Stimulated activated CD4-positive, alpha-beta T cell treated with anti-CD3 and anti-CD28 coated beads, Interleukin-4, amount 100 ng/mL, for 4 hours (primary cell): Measurements from ENCODE around the gene ADSS1.

Experiments
- DNase-seq, 2 experiments: peaks; one replicate each; pipeline ENCODE4 v3.0.0-alpha.2; 2020

ADSS1 gene

DNA sequence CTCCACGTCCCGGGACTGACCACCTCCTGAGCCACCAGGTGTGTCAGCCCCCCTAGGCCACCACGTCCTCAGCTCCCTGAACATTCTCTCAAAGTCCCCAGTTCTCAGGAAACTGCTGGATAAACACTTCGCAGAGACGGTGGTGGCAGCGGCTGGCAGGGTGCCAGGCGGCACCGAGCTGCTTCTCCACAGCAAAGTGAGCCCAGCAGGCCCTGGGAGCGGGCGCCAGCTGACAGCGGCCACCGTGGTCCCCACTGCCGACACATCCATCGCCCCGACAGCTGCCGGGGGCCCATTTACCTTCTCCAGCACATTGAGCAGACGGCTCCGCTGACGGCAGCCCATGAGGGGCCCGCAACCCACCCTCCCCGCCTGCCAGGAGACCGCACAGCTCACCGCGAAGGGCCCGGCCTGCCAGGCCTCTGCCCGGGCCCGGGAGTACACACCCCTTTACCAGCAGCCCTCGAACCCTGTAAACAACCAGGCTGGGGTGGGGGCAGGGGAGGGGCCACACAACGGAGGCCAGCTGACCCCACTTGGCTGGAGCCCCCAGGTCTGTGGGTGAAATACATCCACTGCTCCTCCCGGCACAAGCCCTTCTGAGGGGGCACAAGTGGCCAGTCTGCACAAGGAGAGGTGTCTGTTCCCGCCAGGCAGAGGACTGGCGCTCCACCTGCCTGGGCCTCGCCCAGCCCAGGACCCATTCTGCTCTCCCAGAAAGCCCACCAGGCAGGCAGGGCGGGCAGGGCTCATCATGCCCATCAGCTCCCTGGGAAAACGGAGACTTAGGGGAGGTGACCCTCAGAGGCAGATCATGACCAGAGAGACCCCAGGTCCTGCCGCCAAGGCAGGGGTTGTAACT lies 61.0 kb downstream of the ADSS1 start:
- DNase-seq: no peak

DNA sequence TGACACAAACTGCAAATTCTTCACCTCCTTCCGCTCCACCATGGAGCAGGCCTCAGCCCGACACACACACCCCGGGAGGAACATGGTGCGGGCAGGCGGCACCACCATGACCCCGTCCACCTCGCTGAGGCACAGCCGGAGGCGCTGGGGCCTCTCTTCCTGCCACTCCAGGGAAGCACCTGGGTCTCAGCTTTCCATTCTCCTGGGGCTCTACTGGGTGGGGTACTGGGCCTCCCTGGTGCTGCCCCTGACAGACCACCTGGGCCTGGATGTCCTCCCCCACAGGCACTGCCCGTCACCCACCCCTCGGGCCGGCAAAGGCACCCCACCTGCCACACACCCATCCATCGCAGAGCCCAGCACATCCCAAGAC lies 61.7 kb downstream of the ADSS1 start:
- DNase-seq: no peak

DNA sequence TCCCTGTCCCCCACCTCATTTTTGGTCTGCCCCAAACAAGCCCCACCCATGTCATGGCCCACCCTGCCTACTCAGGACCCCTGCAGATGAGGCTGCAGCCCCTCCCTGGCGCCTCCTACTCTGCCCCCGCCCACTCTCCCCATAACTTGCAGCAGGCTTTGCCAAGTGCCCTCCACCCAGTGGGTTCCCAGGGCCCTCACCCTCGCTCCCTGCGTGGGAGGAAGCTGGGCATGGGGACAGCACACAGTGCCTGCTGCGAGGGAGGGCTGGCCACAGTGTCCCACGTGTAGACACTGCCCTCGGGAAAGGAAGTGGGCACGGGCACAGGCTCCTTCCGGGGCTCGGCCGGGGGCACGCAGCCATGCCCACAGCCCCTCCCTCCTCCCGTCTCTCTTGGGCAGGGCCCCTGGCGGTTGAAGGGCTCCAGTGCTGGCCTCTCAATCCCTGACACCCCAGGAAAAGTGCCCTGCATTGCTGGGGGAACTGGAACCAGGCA lies 62.1 kb downstream of the ADSS1 start:
- DNase-seq: no peak

DNA sequence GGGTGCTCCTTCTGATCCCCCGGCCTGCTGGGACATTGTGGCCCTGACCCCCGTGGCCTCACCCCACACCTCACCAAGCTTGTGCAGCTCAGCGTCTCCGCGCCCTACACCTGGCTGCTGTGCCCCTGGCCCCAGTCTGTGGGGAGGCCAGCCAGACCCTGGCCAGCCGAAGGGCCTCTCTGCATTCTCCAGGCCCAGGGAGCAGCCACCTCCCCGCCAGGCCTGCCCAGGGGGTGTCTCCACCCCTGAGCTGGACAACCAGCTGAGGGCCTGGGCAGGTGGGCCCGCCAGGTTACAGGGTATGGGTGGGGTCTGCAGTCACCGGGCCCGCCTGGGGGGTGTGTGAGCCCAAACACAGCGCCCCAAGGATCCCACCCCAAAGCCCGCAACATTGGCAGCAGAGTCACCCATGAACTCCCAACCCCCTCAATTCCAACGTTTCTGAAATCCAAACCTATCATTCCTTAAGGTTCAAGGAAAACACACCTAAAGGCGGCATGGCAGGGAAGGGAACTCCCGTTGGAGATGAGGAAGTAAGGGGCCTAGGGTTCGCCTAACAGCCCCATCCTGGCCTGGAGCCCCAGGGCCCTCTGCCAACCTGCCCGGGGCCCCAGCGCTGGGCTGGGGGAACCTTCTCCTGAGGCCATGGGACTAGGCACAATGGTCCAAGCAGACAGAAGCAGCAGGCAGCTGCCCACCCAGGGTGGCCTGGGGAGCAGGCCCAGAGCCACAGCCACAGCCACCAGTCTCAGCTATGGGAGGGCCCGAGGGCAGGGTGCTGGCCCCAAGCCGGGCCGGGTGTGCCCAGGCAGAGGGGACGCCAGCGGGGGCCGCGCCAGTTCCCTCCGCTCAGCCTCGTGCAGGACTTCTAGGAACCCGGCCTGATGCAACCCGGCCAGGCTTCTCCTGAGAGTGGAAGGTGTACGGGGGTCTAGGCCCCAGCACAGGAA lies 63.0 kb downstream of the ADSS1 start:
- DNase-seq: no peak

DNA sequence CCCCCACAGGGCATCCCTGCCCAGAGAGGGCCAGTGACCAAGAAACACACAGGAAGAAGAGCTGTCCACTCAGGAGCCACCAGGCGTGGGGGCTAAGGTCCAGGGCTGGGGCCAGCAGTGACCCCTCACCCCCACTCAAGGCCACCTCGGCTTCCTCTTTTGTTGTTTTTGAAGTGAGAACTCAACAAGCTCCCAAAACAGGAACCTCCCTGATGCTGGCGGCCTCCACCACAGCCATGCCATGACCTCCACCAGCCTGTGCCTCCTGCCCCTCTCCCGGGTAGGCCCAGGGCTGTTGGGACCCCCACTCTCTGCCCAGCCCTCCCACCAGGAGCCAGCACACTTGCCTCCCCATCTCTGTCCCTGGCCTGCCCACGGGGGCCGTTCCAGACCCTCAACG lies 63.7 kb downstream of the ADSS1 start:
- DNase-seq: no peak

DNA sequence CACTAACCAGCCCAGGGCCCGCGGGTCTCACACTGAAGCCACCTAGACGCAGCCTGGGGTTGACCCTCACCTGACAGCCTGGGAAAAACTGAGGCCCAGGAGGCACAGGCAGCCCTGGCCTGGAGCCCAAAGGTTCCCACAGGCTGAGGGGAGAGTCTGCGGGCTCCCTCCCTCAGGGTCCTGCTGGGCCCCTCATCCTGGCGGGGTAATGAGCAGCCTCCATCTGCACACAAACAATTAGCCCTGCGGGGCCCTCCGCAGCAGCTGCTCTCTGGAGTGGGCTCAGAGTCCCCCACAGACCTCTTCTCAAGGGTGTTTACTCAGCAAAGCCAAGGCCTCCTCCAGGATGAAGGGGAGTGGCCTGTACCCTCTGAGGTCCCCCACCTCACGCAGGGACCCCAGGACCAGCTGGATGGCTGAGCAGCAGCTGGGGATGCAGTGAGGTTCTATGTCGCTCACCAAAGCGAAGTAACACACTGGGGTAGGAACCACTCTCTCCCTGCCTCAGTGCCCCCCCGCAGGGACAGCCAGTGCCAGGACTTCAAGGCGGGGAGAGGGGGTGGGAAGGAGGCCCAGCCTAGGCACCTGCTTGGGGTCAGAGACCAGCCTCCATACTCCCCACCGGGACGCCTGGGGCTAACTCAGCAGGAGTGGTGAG lies 64.3 kb downstream of the ADSS1 start:
- no peak for DNase-seq

DNA sequence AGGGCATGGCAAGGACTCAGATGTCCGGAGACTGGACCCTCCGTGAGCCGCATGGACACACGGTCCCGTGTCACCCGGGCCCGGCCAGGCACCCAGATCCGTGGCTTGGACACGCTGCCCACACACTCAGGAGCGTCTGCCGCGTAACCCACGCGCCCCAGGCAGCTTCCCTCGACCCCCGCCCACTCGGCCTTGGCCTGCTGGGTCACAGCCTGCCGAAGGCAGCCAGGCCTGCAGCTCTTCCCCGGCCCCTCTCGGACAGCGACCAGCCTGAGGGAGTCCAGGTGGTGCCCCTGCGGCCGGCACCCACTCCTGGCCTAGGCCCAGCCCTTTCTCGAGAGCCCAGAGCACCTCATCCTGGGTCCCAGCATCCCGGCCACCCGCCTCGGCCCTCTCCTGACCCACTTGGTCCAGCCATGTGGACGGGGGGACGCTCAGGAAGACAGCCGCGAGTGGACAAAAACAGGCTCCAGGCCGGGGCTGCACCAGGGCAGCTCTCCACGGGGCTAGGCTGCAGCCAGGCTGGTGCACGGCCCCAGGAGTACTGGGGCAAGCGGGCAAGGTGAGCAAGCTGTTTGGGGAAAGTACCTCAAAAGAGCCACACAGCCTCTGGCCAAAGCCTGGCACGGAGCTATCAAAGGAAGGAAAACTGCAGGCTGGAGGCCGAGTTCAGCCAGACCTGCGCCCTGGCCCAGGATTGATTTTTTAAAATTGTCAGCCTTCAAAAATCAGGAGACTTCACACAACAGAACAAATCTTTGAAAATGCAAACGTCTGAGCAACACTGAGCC lies 65.0 kb downstream of the ADSS1 start:
- DNase-seq: no peak

DNA sequence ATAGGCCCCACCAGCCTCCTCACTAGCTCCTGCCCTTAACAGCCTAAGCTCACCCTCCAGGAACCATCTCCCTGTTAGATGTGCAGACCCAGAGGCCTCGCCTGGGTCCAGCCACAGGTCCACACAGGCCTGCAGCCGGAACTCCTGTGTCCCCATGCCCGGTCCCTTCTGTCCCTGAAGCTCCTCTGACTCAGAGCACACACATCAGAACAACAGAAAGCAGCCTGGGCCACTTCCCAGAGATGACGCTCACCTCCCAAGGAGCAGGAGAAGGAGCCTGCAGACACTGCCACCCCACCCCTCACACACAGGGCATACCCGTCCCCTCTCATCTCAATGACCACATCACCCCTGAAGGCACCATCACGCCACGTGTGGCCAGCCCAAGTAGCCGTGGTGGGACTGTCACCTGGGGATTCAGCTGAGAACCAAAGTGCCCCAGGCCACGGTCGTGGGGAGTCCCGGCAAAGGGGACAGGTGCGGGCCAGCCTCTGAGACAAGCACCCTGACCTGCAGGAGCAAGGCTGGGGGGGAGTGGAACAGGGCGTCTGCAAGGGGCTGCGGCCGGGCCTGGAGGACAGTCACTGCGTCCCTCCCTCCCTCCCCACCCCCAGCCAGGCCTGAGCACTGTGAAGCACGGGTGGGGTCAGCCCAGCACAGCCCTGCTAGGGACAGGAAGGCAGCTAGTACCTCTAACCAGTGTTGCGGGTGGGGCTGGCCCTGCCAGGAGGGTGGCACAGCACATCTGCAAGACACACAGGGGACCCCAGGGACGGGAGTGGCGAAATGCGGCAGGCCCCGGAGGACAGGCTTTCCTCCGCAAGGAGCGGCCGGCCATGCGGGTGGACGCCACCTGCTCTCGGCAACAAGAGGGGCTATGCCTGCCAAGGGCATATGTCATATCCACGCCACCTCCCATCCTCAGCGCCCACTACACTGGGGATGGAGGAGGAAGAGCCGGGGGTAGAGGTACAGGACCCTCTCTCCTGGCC lies 66.0 kb downstream of the ADSS1 start:
- DNase-seq: no peak

DNA sequence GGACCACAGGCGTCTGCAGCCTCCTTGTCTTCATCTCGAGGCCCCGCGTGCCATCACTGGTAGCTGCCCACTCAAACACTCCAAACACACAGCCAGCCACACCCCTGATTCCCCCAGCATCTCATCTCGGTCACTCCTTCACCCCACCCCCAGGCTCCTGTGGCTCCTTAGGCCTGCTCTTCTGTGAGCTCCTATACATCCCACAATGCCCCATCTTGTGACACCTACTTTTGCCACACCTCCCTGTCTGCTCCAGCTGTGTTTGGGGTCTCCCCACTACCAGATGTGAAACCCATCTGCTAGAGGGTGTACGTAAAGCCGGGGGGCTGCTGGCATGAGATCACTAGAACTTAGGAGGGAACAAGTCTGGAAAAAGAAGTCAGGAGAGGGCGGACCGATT lies 67.4 kb downstream of the ADSS1 start:
- no peak for DNase-seq

DNA sequence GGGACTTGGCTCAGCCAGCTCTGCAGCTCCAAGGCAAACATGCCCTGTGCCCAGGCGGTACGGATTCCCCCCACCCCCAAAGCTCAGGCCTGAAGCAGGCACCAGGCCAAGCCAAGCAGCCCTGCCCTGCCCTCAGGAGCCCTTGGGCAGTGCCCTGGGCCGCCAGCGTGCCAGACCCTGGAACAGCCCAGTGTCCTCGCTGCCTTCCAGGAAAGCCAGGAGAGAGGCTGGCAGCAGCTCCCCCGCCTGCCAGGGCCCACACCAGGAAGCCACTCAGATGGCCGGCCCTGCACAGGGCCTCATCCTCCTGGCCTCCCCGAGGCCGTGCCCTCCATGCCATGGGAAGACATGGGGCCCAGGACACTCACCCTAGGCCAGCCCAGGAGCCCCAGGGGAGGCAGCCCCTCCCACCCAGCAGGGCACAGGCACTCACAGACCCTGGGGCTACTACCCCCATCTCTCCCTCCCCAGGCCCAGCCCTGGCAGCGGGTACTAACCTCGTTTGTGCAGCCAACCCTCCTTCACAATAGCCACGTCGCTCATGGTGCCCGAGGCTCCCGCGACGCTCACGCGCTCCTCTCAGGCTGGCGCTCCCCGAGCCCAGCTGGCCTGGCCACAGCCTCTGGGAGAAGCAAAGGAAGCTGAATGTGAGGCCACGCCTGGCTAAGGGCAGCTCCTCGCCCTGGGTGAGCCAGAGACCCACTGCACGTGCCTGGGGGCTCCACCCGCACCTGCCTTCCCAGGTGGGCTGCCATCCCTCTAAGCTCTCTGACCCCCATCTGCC lies 68.3 kb downstream of the ADSS1 start:
- no peak for DNase-seq

DNA sequence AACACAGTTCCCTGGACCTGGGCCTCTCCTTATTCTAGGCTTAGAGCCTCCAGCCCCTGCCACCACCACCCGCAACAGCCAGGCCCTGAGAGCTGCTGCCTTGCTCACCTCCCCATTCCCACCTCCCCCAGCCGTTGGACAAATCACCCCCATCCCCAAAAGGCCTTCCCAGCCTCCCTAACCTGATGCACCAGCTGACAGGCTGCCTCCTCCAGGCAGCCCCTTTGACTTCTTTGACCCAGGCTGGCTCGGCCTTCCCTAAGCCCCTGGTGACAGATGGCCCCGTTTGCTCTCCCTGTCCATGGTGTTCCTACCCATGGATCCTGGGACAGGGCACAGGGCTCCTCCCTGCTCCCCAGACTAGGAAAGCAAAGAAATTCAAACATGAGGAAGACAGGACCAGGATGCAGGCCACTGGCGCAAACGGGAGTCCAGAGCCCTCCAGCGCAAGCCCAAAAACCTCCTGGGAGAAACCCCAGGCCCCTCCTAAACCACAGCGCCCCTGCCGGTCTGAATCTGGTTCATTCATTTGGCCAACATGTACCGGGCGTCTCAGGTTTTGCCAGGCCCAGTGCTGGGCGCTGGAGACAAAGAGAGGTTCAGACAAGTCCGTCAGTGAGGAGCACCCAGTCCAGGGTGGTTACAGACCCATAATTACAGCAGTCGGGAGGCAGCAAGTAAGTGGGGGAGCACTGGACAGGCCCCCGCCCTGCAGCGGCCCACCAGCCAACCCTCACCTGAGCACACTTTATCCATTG lies 69.1 kb downstream of the ADSS1 start:
- DNase-seq: no peak

DNA sequence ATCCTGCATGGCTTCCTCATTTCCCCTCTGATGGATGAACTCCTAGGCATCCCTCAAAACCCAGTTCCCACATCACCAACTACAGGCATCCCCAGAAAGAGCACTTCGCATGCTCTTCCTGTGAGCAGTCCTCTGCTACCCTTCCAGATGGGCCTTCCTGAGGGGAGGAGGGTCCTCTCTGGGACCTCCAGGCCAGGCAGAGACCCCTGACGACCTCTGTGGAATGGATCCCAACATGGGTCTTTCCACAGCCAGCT lies 69.6 kb downstream of the ADSS1 start:
- no peak for DNase-seq

DNA sequence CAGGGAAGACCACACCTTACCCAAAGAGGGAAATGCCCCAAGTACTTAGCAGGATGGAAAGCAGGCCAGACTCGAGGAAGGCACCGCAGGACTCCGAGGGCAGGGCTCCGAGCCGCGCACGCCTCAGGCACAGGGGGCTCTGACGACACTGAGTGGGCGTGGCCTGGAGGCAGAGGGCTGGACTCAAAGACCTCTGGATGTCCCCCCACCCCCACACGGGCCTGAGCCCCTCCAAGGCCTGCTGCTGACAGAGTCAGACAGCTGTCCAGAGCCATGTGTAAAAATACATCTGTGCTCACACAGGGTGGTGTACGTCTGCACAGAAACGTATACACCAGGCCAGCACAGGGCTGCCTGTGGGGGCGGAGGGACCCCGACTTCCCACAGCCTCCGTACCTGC lies 70.1 kb downstream of the ADSS1 start:
- peak; percentile 20 to 41 for DNase-seq

DNA sequence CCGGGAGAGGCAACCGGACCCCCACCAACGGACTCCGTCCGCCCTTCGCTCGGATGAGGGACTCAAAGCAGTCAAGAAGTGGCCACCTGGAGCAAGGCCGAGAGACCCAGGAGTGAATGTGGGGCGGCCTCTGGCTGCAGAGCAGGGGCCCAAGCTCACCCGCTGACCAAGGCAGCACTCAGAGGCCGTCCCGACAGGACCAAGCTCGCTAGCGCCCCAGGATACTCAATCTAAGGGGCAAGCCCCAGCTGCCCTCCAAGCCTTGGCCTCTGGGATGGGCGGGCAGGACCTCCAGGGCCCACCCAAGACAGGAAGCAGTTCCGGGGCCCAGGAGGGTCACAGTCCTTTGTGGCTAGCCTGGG lies 70.6 kb downstream of the ADSS1 start:
- no peak for DNase-seq

DNA sequence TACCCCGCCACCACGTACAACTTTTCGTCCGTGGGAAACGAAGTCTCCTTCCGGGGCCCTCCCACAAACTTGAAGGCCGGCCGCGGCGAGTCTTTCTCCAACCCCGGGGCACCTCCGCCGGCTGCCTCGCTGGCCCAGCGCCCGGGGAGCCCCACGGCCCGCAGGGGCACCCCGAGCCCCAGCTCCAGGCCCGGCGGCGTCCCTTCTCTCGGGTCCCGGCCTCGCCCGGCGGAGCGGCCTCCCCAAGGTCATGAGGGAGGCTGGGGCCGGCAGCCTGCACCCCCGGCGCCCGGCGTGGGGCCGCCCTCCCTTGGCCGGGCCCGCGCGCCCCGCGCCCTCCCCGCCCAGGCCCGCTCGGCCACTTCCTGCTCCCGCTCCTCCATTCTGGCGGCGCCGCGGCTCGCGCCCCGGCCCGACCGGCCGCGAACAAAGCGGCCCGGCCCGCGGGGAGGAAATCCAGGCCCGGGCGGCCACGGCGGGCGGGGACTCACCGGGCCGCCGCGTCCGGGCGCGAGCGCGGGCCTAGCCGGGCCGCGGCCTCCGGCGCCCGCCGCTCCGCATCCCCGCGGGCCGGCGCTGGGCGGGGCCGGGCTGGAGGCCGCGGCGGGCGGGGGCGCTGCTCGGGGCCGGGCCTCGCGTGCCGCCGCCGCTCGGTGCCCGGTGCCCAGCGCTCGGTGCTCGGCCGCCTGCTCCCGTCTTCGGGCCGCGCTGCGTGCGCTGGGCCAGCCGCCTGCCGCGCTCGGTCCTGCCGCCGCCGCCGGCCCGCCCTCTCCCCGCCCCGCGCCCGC lies 71.2 kb downstream of the ADSS1 start, which contains the start of gene AKT1:
Gene AKT1, minus strand, starts transcription at position 756 of the 788 bp plus-strand sequence. CDS start 3,105 bp downstream, outside the sequence.
- DNase-seq: no peak

DNA sequence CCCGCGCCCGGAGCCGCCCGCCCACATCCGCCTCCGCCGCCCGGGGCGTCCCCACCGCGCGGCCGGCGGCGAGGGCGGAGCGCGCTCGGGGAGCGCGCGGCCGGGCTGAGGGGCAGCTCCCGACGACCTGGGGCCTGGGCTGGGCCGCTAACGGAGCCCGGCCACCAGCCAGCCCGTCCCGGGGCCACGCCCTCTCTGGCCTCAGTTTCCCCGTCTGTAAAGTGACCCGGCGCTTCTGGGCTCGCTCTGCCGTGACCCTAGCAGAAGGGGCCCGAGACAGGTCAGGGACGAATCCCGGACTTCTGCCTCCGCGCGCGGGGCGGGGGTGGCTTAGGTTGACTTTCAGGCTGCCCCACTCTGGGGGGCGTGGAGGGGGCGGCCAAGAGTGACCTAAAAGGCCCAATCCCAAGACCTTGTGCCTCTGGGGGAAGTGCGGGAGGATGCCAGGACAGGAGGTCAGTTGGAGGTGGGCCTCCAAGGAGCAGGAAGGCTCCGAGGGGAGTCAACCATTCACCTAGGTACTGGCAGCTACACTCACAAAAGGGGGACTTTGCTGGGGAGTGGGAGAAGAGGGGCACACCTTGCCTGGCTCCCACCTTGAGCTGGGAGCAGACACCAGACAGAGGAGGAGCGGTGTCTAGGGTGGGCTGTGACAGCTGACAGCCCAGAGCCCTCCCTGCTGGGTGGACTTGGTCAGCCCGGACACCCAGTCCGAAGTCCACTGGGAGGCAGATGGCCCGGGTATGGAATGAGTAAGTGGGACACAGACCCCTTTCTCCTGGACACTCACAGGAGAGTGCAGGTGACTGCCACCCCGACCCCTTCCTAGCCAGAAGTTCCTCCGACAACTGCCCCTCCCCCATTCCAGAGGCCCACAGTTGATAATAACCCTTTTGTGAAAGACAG lies 72.0 kb downstream of the ADSS1 start:
- DNase-seq: peak; percentile 46 to 74

DNA sequence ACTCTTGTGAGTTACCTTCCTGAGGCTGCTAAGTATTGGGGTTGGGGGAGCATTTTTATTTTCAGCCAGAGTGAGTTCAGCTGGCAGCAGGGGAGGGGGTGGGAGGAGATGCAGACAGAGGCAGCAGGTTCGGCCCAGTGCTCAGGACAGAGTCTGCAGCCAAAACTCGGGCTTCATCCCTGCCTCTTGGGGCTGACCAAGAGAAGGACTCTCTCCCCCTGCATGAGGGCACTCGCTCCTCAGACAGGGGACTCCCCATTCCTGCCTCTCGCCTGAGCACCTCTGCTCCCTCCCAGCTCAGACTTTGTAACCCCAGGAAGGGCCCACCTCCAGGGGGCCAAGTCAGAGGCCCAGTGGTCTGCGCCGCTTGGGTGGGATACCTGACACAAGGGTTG lies 72.7 kb downstream of the ADSS1 start:
- no peak for DNase-seq
